GM23338 (cell line): ENCODE results near the gene MAPK9. TPM values are rescaled to one million over a fixed set of nuclear protein-coding genes. Genes with fewer than 3 reads are reported as not detected.

Experiments
- ATAC-seq: fragments of 200-7000 bp; cut with Tn5 transposase; 3 replicates; pipeline ENCODE4 v1.9.1; 2020
- DNase-seq: peaks from one replicate; pipeline ENCODE4 v3.0.0-alpha.2; 2015; ENCODE audit warnings: low spot score
- H2AFZ ChIP-seq: fragments of 200-600 bp; sonication (generic); 2 replicates; pipeline ENCODE4 v1.8.0; 2016; ENCODE audit warnings: antibody characterized with exemption, mild to moderate bottlenecking, moderate library complexity
- H3F3A ChIP-seq: fragments of 200-600 bp; sonication (generic); replicated peaks from 2 replicates; pipeline ENCODE4 v1.8.0; 2017; ENCODE audit warnings: antibody characterized with exemption, mixed run types, low read depth
- H3K27ac ChIP-seq: fragments of 200-600 bp; sonication (generic); 2 replicates; pipeline ENCODE4 v1.6.1; 2016; ENCODE audit warnings: low read depth
- H3K27me3 ChIP-seq: fragments of 200-600 bp; sonication (generic); 2 replicates; pipeline ENCODE4 v1.8.0; 2016; ENCODE audit warnings: mild to moderate bottlenecking, mixed run types, moderate library complexity; ENCODE audit not compliant: insufficient read depth
- H3K36me3 ChIP-seq: fragments of 200-600 bp; sonication (generic); 2 replicates; pipeline ENCODE4 v1.8.0; 2016; ENCODE audit warnings: mild to moderate bottlenecking; ENCODE audit not compliant: insufficient read depth
- H3K4me1 ChIP-seq: fragments of 200-600 bp; sonication (generic); 2 replicates; pipeline ENCODE4 v1.8.0; 2016; ENCODE audit warnings: mild to moderate bottlenecking, moderate library complexity; ENCODE audit not compliant: insufficient read depth
- H3K4me2 ChIP-seq: fragments of 200-600 bp; sonication (generic); 2 replicates; pipeline ENCODE4 v1.7.1; 2017; ENCODE audit warnings: mixed run types
- H3K4me3 ChIP-seq: fragments of 200-600 bp; sonication (generic); 2 replicates; pipeline ENCODE4 v1.6.1; 2016; ENCODE audit warnings: mixed run types
- H3K79me2 ChIP-seq: fragments of 200-600 bp; sonication (generic); replicated peaks from 2 replicates; pipeline ENCODE4 v1.8.0; 2017; ENCODE audit warnings: mild to moderate bottlenecking; ENCODE audit not compliant: insufficient read depth
- H3K9me2 ChIP-seq: fragments of 200-600 bp; sonication (generic); 2 replicates; pipeline ENCODE4 v1.8.0; 2017; ENCODE audit not compliant: insufficient read depth
- H4K20me1 ChIP-seq: fragments of 200-600 bp; sonication (generic); replicated peaks from 2 replicates; pipeline ENCODE4 v1.8.0; 2017; ENCODE audit warnings: mild to moderate bottlenecking; ENCODE audit not compliant: insufficient read depth
- H3K27ac Mint-ChIP-seq: 2 replicates; pipeline ENCODE4 v1.8.0; 2020; ENCODE audit warnings: inconsistent platforms, mild to moderate bottlenecking, moderate library complexity, mixed read lengths
- H3K27me3 Mint-ChIP-seq: 3 replicates; pipeline ENCODE4 v1.8.0; 2022; ENCODE audit warnings: low read depth, mild to moderate bottlenecking, moderate library complexity, mixed read lengths, inconsistent platforms; ENCODE audit not compliant: insufficient read depth, poor library complexity
- H3K36me3 Mint-ChIP-seq: 3 replicates; pipeline ENCODE4 v1.8.0; 2021; ENCODE audit warnings: low read depth, mild to moderate bottlenecking, inconsistent platforms, moderate library complexity, mixed read lengths
- H3K4me1 Mint-ChIP-seq: 3 replicates; pipeline ENCODE4 v1.8.0; 2020; ENCODE audit warnings: mild to moderate bottlenecking, inconsistent platforms, mixed read lengths
- H3K4me3 Mint-ChIP-seq: 3 replicates; pipeline ENCODE4 v1.8.0; 2021; ENCODE audit warnings: moderate library complexity, mild to moderate bottlenecking, inconsistent platforms, mixed read lengths
- H3K9me3 Mint-ChIP-seq: 3 replicates; pipeline ENCODE4 v1.8.0; 2020; ENCODE audit warnings: moderate library complexity, mild to moderate bottlenecking, inconsistent platforms, mixed read lengths
- CREB1 ChIP-seq: fragments of 250-450 bp; sonication (Bioruptor Pico); IDR thresholded peaks from 2 replicates; pipeline ENCODE4 v1.5.0; 2020; ENCODE audit warnings: low read depth, mild to moderate bottlenecking, moderate library complexity
- ETS1 ChIP-seq: IDR thresholded peaks from 2 replicates; pipeline ENCODE4 v1.6.1; 2016; ENCODE audit warnings: antibody characterized with exemption
- EZH2 ChIP-seq: fragments of 200-600 bp; sonication (generic); IDR thresholded peaks from one replicate; pipeline ENCODE4 v1.8.0; 2017; ENCODE audit warnings: antibody characterized with exemption, mild to moderate bottlenecking, low read depth; ENCODE audit not compliant: unreplicated experiment
- EZH2phosphoT487 ChIP-seq: fragments of 200-600 bp; sonication (generic); IDR thresholded peaks from one replicate; pipeline ENCODE4 v1.8.1; 2018; ENCODE audit warnings: antibody characterized with exemption; ENCODE audit not compliant: unreplicated experiment
- JUNB ChIP-seq: IDR thresholded peaks from one replicate; pipeline ENCODE4 v1.6.1; 2016; ENCODE audit warnings: antibody characterized with exemption; ENCODE audit not compliant: unreplicated experiment
- NANOG ChIP-seq: IDR thresholded peaks from 2 replicates; pipeline ENCODE4 v1.6.1; 2016; ENCODE audit warnings: antibody characterized with exemption, borderline replicate concordance
- POLR2AphosphoS5 ChIP-seq: IDR thresholded peaks from 2 replicates; pipeline ENCODE4 v1.6.1; 2016; ENCODE audit warnings: antibody characterized with exemption, low read depth
- REST ChIP-seq: IDR thresholded peaks from one replicate; pipeline ENCODE4 v1.6.1; 2018; ENCODE audit warnings: antibody characterized with exemption; ENCODE audit not compliant: unreplicated experiment
- STAT1 ChIP-seq: IDR thresholded peaks from one replicate; pipeline ENCODE4 v1.6.1; 2016; ENCODE audit warnings: antibody characterized with exemption; ENCODE audit not compliant: unreplicated experiment
- ZNF114 ChIP-seq: fragments of 250-450 bp; sonication (Bioruptor Pico); IDR thresholded peaks from 2 replicates; pipeline ENCODE4 v1.5.0; 2020; ENCODE audit warnings: mild to moderate bottlenecking, moderate library complexity
- polyA plus RNA-seq: library from polyadenylated mRNA; unstranded; fragments of >200 nt; fragmentation: Nextera tagmentation; extraction: Ambion mirVana; gene quantifications from 2 replicates; pipeline ENCODE4 v1.2.1, GENCODE V29; 2016
- total RNA-seq: library from RNA; depleted of rRNA; stranded (reverse); fragments of >200 nt; shearing (Covaris generic); gene quantifications from 2 replicates; pipeline ENCODE4 v1.2.3, GENCODE V29; 2014
- TF ChIP-seq, protein P1 (sequence below), 2 experiments: fragments of 200-600 bp in 1 of 2; sonication (generic) in 1 of 2; conservative IDR thresholded peaks; 2 replicates each; pipeline versions ENCODE4 v1.5.1 to v1.6.1; 2016 to 2017; ENCODE audit warnings: antibody characterized with exemption in 2 of 2, low read depth in 2 of 2, mild to moderate bottlenecking in 2 of 2, moderate library complexity in 1 of 2

The MAPK9 gene
- total and polyA plus RNA-seq, 2 experiments from 2014 or later: 16.8 to 37.0 TPM

GRCh38 chr5:180211761-180212035, 80.2 kb downstream of the MAPK9 start:
- Mint-ChIP-seq H3K9me3 (no peaks in the 10 kb centered on the region; the same call in 1 of the 3 replicates), H3K36me3 (no peaks in the 10 kb centered on the region; the same call in 2 of the 3 replicates), H3K27me3 (peaks cover 30% of the 10 kb centered on the region), H3K4me3 (no peak overlapping the region), H3K27ac (no peak overlapping the region), H3K4me1 (peaks cover 8% of the 10 kb centered on the region; the same call in 2 of the 3 replicates)
- Histone ChIP-seq H2AFZ (no peak overlapping the region), H3K4me3 (no peak overlapping the region), H3K27ac (no peak overlapping the region), H3K4me2 (no peak overlapping the region), H3K9me2 (no peaks in the 10 kb centered on the region), H4K20me1 (no peaks in the 10 kb centered on the region), H3K27me3 (peaks cover 33% of the 10 kb centered on the region), H3F3A (0 out of 2 replicates have a peak, but pooled peaks cover 13% of the 10 kb centered on the region), H3K79me2 (no peaks in the 10 kb centered on the region), H3K4me1 (no peaks in the 10 kb centered on the region), H3K36me3 (no peaks in the 10 kb centered on the region)
- TF ChIP-seq JUNB: no peak
- no peak for TF ChIP-seq ZNF114 (CRISPR knock-in tag)
- TF ChIP-seq STAT1: no peak
- TF ChIP-seq POLR2AphosphoS5: no peak
- TF ChIP-seq NANOG: no peak
- TF ChIP-seq CREB1 (CRISPR knock-in tag): no peak
- TF ChIP-seq, protein P1, sequence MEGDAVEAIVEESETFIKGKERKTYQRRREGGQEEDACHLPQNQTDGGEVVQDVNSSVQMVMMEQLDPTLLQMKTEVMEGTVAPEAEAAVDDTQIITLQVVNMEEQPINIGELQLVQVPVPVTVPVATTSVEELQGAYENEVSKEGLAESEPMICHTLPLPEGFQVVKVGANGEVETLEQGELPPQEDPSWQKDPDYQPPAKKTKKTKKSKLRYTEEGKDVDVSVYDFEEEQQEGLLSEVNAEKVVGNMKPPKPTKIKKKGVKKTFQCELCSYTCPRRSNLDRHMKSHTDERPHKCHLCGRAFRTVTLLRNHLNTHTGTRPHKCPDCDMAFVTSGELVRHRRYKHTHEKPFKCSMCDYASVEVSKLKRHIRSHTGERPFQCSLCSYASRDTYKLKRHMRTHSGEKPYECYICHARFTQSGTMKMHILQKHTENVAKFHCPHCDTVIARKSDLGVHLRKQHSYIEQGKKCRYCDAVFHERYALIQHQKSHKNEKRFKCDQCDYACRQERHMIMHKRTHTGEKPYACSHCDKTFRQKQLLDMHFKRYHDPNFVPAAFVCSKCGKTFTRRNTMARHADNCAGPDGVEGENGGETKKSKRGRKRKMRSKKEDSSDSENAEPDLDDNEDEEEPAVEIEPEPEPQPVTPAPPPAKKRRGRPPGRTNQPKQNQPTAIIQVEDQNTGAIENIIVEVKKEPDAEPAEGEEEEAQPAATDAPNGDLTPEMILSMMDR (conservative IDR thresholded peaks at IDR 0.05; ENCODE audit: low read depth in 2 of 2): no peak
- no peak for TF ChIP-seq REST
- TF ChIP-seq EZH2phosphoT487: no peak
- no peak for DNase-seq
- ATAC-seq: no peak

GRCh38 chr5:180210961-180211760, 80.7 kb downstream of the MAPK9 start:
- H3K4me3 Mint-ChIP-seq: no peak overlapping the region
- TF ChIP-seq EZH2 (no peak), ETS1 (no peak), NANOG (no peak)

More at GRCh38 chr5:180210961-180211760, 80.7 kb downstream of the MAPK9 start:
- H3K36me3 ChIP-seq: no peaks in the 10 kb centered on the region
- no peak overlapping the region for H3K27ac Mint-ChIP-seq
- no peak for ATAC-seq
- no peaks in the 10 kb centered on the region for H4K20me1 ChIP-seq
- 0 out of 2 replicates have a peak, but pooled peaks cover 13% of the 10 kb centered on the region for H3F3A ChIP-seq
- peaks cover 37% of the 10 kb centered on the region for H3K27me3 ChIP-seq
- H3K4me2 ChIP-seq: no peak overlapping the region
- H3K9me2 ChIP-seq: no peaks in the 10 kb centered on the region
- DNase-seq: no peak
- peaks cover 30% of the 10 kb centered on the region for H3K27me3 Mint-ChIP-seq
- H3K27ac ChIP-seq: no peak overlapping the region
- no peaks in the 10 kb centered on the region for H3K4me1 ChIP-seq
- no peaks in the 10 kb centered on the region; the same call in 2 of the 3 replicates for H3K36me3 Mint-ChIP-seq
- peaks cover 8% of the 10 kb centered on the region; the same call in 2 of the 3 replicates for H3K4me1 Mint-ChIP-seq
- H3K79me2 ChIP-seq: no peaks in the 10 kb centered on the region
- H3K9me3 Mint-ChIP-seq: no peaks in the 10 kb centered on the region; the same call in 1 of the 3 replicates
- H2AFZ ChIP-seq: no peak overlapping the region
- no peak overlapping the region for H3K4me3 ChIP-seq
